ENCODE data around the gene CEP164.
A peak's percentile ranks its signal among the peaks of the same experiment; 100 is the strongest.
"Not testable (repeated sequence)": the region's sequence is repeated elsewhere in the genome, so short reads cannot be mapped to it uniquely, and the experiment has no call there.

CEP164 gene

GRCh38 chr11:117437791-117438130 is 110.1 kb downstream of the CEP164 start:
- DNase-seq = no peak

DNA sequence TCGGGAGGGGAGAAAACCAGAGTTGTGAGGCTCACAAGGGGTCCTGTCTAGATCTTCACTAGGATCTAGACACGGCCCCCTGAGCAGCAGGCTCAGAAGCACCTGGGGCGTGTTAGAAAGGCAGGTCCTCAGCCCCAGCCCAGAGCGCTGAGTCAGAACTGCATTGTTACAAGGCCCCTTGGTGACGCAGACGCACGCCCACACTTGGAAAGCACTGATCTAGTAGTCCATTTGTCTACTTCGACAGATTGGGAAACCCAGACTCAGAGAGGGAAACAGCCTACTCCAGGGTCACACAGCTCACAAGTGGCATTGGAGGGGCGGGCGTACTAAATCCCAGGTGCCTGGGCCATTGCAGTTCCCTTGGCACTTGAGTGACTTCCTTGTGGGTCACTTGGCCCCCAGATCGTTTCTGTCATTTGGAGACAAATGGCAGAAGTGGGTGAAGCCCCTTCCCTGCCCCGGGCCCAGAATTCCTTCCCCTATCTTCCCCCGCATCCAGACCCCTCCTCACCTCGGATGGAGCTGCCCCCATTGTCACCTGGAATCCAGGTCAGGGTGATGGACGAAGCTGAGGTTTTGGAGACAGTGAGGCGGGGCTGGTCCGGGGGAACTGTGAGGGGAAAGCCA is 110.8 kb downstream of the CEP164 start:
- peak in 5 of 58 donors; percentile 10 to 34 (median 22) for DNase-seq

- no peak for DNase-seq
Observed at GRCh38 chr11:117439256-117439655, 111.6 kb downstream of the CEP164 start.

DNA sequence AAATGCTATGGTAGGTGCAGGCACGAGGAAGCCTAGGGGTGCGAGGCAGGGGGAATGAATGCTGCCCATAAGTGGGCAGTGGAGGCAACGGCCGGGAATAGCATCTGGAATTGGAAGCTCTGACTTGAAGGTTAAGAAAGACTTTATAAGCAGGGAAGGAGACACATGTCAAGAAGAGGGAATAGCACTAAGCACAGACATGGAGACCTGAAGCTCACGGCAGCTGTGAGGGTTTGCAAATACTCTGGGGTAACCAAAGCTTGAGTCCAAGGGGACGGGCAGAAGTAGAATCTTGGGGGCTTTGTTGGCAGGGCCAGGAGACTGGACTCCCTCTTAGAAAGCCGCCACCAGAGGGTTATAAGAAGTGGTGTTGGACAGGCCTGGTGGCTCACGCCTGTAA is 112.6 kb downstream of the CEP164 start:
- DNase-seq = no peak

- DNase-seq = no peak
Observed at GRCh38 chr11:117441146-117441975, 113.7 kb downstream of the CEP164 start.

DNA sequence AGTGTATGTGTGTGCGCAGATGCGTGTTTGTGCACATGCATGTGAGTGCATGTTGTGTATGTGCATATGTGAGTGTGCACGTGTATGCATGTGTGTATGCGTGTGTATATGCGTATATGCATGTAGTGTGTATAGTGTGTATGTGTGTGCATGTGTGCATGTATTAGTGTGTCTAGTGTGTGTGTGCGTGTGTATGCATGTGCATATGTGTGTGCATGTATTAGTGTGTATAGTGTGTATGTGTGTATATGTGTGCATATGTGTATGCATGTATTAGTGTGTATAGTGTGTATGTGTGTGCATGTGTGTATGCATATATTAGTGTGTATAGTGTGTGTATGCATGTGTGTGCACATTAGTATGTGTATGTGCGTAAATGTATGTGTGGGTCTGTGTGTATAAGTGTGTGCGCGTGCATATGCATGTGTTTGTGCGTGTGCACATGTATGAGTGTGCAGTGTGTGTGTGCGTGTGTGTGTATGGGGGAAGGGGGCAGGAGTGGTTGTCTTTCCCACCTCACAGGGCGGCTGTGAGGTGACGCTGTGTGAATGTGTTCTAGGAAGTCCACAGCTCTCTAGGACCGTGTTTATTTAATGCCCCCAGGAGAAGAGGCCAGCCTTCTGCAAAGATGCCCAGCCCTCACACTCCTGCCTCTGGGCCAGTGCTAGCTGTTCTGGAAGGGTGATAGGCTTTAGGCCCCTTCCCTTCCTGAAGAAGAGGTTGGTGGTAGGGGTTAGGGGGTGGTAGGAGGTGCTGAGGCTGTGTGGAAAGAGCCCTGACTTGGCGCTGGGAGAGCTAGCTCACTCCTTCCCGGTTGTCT is 114.6 kb downstream of the CEP164 start:
- no peak for DNase-seq

- DNase-seq = no peak
Observed at GRCh38 chr11:117442869-117443239, 115.2 kb downstream of the CEP164 start.

GRCh38 chr11:117443266-117444186 is 115.9 kb downstream of the CEP164 start:
- DNase-seq = peak in 53 of 58 donors; percentile 7 to 79 (median 45)

GRCh38 chr11:117444256-117444655 is 116.6 kb downstream of the CEP164 start:
- no peak for DNase-seq

- DNase-seq = no peak
Observed at GRCh38 chr11:117444711-117445658, 117.3 kb downstream of the CEP164 start.

- DNase-seq = no peak
Observed at GRCh38 chr11:117449111-117449693, 121.5 kb downstream of the CEP164 start.

DNA sequence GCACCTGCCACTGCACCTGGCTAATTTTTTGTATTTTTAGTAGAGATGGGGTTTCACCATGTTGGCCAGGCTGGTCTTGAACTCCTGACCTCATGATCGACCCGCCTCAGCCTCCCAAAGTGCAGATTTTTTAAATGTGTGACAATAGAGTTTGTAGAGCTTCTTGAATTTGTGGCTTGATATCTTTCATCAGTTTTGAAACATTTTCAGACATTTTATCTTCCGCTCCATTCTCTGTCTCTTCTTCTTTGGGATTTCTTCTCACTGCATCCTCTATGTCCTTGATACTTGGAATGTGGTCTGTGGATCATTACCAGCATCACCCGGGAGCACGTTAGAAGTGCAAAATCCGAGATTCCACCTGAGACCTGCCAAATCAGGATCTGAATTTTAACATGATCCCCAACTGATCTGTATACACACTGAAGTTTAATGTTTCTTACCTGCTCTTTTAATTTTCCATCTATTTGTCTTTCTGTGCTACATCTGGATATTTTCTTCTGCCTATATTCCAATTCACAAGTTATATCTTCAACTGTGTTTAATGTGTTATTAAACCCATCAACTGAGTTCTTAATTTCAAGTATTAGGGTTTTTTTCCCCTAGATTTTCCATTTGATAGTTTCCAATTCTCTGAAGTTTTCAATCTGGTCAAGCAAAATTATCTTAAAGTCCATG is 126.4 kb downstream of the CEP164 start:
- DNase-seq = no peak

GRCh38 chr11:117454564-117454917 is 126.9 kb downstream of the CEP164 start:
- no peak for DNase-seq

DNA sequence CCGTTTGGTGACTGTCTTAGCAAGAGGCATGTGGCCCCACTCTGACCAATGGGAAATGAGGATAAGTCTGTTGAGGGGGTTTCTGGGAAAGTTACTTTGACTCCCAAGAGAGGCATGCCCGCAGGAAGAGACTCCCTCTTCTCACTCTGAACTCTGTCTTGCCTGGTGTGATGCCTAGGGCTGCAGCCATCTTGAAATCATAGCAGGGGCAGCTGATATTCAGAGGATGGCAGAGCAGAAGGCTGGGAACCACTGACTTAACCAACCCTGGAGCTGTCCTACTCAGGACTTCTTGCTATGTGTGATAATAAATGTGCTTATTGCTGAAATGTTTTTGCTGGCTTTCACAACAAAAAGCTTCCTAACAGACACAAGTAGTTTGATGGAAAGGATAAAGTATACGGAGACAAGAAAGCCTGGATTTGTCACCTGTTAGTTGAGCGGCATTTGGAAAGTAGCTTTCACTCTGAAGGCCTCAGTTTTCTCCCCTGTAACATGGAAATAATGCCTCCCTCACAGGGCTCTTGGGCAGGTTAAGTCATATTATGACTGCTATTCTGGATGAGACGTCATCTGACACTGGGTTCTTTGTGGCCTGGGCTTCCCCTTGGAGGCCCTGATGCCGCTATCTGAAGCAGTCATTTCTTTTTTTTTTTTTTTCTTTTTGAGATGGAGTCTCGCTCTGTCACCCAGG is 128.5 kb downstream of the CEP164 start:
- DNase-seq = no peak

GRCh38 chr11:117456721-117457029 is 129.0 kb downstream of the CEP164 start:
- DNase-seq = not testable (repeated sequence)

DNA sequence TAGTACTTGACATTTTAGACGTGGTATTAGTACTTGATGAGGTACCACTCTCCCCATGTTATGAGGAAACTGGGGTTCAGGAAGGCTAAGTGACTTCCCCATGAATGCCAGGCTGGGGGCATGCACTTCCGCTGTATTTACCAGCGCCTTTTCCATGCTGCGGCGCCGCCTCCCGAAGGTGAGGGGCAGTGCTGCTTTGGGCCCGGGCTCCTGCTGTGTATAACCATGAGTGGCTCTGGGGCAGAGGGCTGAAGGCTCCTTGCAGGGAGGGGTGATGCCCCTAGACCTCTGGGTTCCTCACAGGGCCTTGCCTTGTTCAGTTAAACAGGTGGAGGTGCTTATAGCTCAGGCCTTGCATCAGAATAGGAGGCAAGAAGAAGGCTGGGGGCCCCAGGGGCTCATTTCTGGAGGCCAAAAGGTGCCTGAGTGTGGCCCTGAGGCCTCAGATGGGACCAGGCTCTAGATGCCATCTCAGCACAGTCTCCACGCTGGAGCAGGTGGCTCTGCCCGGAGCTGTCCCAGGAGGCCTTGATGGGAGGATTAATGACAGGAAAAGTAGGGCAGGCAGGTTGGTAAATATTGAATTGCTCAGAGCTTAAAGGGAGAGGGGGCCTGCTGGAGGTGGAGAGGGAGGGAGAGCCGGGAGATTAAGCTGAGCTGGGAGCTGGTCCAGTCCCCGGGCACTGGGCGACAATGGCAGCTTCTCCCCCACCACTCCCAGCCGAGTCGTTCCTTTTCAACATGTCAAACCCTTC is 129.6 kb downstream of the CEP164 start:
- DNase-seq = no peak

DNA sequence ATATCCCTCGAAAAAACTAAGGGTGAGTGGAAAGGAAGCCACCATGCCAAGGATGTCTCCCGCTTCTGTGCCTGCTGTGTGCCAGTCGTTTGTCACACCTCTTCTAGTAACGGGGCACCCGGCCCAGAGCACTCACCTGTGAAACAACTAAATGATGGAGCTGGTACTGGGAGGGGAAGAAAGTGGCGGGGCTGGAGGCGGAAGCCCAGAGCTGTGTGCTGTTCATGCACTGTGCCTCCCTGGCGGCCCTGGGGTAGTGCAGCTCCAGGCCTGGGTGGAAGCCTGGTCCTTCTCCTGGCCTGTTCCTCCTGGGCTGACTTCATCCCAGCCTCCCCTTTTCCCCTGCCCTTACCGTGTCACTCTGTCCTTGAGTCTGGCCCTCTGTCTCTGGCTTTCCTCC is 130.2 kb downstream of the CEP164 start:
- DNase-seq = no peak
